Colon (tissue), 2 donors: ENCODE results near the gene CTNND2.
"Not testable (repeated sequence)": the region's sequence is repeated elsewhere in the genome, so short reads cannot be mapped to it uniquely, and the experiment has no call there.

Experiments
- FAIRE-seq: peaks from 2 replicates; lab custom pipeline; 2012; peaks lifted over from hg19 to GRCh38; lab: Jason Lieb, UNC
- donor health status: control.
- donor health status: control.

CTNND2 gene

DNA sequence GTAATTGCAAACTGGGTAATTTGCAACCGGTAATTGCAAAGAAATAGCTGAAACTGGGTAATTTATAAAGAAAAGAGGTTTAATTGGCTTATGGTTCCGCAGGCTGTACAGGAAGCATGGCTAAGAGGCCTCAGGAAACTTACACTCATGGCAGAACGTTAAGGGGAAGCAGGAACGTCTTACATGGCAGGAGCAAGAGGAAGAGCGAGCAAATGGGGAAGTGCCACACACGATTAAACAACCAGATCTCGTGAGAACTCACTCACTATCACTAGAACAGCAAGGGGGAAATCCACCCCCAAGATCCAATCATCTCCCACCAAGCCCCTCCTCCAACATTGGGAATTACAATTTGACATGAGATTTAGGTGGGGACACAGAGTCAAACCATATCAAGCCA is 590.6 kb downstream of the CTNND2 start:
- not testable (repeated sequence) for FAIRE-seq

DNA sequence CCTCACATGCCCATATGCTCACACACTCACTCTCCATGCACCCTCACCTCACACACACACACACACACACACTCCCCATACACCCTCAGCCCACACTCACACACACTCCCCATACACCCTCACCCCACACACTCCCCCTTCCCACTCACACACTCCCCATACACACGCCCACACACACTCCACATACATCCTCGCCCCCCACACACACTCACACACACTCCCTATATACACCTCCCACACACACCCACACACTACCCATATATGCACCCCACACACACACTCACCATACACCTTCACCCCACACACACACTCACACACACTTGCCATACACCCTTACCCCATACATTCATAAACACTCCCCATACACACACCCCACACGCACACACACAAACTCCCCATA is 592.5 kb downstream of the CTNND2 start:
- FAIRE-seq, result no peak

DNA sequence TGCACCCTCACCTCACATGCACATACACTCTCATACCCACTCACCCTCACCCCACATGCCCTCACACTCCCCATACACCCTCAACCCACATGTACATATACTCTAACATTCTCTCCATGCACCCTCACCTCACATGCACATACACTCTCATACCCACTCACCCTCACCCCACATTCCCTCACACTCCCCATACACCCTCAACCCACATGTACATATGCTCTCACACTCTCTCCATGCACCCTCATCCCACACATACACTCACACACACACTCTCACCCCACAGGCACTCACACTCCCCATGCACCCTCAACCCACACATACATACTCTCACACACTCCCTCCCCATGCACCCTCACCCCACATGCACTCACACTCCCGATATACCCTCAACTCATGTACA is 593.0 kb downstream of the CTNND2 start:
- FAIRE-seq, result no peak

DNA sequence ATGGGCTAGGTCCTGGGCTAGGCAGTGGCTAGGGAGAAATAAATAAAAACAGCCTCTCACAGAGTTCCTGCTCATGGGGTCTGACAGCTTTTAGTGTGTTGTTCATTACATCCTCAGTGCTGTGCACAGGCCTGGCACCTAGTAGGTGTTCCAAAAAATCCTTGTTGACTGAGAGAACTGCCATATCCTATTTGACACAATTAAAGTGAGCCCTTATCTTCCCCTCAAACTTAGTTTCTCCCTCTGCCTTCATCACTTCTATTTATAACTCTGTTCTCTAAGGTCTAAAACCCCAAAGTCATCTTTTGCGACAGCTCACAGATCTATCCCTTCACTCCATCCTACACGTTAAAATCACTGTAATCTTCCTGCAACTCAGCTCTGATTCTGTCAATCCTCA is 594.1 kb downstream of the CTNND2 start:
- FAIRE-seq, result no peak

DNA sequence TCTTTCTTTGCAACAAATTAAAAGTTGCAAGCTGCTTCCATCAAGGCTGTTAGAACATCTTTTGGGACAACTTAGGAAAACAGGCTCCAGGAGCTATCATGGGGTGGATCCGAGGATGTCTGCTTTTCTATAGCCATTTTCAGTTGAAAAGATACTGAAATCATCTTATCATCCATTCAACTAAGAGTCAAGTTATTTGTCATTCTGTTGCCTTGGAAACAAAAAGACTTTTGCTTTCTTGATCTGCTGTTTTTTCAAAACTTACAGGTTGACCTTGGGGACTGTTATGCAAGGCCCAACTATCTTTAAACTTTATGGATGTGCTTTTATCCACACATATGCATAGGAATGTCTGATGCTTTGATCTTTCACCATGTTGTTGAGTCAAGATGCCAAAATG is 597.9 kb downstream of the CTNND2 start:
- FAIRE-seq, result no peak

DNA sequence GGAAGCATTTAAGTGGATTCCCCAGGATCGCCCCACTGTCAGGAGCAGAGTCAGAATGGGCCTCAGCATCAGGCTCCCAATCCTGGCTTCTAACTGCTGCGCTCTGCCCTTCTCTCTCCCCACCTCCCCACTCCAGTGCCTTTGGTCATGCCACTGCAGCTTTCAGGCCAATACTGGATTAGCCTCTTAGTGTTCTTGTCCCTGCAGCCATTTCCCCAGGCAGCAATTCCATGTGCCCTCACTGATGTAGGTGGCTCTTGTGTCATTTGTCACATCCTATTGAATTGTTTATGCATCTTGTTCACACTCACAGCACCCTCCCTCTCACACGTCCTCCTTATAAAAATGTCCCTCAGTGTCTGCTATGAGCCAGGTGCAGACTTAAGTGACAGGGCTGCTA is 599.0 kb downstream of the CTNND2 start:
- no peak for FAIRE-seq

DNA sequence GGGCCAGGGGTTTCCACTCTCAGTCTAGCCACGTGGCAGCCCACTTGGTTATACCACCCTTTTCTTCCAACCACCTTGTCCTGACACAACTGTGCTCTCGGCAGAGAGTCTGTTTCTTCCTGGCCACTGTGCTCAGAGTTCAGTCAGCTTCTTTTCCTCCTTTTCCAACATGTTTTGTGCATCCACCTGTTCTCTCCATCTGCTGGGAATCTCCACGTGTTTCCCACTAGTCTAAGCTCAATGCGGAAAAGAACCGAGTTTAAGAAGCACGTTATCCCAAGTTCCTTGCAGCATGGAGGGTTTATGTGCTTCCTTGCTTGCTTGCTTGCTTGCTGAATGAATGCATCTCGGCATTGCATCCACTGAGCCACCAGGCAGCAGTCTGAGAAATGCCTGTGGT is 599.6 kb downstream of the CTNND2 start:
- FAIRE-seq, result no peak

DNA sequence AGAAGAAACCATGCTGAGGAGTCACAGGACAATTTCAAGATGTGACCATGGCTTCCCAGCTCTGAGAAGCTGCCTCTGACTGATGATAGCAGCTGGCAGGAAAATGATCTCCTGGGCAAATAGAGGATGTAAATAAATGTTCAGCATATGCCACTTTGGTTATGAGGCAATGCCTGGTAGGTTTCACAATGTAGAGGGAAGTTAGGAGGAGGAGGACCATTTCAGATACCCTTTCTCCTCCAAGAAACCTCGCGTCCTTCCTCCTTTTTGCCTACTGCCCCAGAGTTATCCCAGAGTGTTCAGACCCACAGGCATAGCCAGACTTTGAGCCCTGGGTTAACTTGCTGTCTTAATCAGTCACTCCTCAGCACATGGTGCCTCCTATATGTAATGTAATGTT is 601.6 kb downstream of the CTNND2 start:
- no peak for FAIRE-seq

DNA sequence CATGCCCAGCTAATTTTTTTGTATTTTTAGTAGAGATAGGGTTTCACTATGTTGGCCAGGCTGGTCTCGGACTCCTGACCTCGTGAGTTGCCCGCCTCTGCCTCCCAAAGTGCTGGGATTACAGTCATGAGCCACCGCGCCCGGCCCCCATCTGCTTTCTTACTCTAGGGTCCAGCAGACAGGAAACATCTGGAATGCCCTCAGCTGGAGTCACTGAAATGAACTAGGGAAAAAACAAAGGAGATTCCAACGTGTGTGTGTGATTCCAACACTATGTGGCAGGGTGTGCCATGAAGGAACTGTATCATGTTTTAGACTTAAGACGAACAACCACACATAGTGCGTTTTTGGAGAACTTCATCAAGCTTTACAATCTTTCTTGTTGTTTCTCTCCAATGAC is 603.1 kb downstream of the CTNND2 start:
- FAIRE-seq, result no peak

DNA sequence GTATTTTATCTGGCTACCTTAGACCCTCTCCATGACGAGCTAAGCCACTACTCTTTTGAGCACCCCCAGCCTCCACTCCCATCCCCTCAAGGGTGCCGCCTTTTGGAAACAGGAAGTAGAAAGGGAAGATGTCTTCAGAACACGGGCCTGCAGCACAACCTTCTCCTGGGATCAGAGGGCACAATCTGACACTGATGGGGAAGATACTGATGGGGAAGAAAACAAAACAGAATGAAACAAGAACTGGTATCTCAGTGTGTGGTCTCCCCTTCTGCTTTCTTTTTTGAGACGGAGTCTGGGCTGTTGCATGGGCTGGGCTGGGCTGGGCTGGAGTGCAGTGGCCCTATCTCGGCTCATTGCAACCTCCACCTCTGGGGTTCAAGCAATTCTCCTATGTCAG is 603.5 kb downstream of the CTNND2 start:
- no peak for FAIRE-seq

DNA sequence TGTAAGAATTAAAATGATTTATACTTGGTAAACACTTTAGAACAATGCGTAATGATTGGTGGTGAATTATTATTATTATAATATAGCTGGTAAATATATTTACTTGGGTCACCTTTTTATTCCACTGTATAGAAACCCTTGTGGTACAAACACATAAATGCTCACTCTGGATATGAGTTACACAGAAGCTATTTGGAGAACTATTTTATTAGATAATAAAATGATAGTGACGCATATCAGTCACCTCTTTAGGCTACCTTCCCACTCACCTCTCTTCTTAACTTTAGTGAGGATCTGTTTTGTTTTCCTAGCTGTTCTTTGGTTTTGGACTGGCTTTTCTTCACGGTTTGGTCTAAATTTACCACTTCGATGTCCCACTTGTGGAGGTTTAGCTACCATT is 605.4 kb downstream of the CTNND2 start:
- FAIRE-seq, result no peak

DNA sequence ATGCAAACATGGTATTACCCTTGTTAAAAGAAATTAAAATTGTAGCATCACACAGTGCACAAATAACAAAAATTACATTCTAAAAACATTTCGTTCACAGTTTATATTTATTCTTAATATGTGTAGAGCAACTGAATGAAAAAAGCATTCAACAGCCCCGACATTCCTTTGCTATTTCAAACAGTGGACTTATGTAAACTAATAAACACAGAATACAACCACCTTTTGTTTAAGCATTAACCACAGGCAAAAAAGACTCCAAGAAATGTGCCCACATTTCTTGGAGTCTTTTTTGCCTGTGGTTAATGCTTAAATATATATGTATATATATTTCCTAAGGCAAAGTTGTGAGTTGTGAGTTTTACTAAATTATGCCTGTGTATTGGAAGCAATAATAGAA is 610.7 kb downstream of the CTNND2 start:
- no peak for FAIRE-seq

DNA sequence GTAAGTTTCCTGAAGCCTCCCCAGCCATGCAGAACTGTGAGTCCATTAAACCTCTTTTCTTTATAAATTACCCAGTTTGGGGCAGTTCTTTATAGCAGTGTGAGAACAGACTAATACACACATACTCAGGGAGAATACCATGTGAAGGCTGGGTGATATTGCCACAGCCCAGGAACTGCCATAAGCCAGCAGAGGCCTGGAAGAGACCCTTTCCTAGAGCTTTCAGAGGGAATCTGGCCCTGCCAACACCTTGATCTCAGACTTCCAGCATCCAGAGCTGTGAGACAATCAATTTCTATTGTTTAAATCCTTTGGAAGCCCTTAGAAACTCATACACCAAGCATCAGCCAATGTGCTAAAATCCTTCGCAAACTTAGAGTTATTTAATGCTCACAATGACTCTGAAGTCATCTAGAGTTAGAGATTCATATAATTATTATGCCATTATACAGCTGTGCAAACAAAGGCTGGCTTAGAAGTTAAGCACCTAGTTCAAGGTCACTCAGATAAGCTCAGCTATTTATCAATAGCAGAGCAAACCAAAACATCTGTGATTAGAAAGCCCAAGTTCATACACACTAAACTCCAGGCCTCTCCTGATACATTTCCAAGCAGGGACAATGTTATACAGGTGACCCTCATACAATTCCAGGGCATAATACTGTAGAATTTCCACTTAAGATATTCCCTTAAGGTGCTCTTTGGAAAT is 611.4 kb downstream of the CTNND2 start:
- no peak for FAIRE-seq

DNA sequence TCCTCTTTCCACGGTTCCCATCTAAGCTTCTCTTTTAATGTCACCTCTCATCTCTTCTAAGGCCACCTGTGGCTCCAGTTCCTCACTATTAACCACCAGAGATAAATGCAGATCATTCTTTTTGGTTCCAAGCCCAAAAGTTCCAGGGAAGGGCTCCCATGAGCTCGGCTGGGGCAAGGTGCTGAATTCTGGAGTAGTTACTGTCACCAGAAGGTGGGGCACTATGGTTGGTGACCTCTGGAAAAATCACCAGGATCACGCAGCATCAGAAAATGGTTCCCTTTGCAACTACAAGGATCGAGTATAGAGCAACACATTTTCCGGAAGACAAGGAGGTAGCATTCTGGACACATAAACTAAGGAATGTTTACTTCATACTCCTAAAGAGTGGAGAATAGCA is 614.5 kb downstream of the CTNND2 start:
- FAIRE-seq, result no peak

DNA sequence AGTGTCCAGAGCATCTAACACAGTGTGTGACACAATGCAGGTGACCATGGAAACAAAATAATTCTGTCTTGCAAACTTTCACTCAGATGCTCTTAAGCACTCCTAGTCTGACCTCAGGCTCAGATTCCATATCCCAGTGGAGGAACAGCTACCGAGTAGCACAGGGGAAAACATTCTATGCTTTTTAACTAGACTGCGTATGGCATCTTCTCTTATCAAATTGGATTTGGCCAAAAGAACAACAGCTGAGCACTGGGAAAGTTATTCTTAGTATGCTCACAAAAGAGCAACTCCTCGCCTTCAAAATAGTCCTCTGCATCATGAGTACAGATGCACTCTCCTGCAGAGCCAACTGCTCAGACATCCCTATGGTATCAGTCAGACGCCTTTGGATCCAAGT is 615.0 kb downstream of the CTNND2 start:
- FAIRE-seq, result no peak

DNA sequence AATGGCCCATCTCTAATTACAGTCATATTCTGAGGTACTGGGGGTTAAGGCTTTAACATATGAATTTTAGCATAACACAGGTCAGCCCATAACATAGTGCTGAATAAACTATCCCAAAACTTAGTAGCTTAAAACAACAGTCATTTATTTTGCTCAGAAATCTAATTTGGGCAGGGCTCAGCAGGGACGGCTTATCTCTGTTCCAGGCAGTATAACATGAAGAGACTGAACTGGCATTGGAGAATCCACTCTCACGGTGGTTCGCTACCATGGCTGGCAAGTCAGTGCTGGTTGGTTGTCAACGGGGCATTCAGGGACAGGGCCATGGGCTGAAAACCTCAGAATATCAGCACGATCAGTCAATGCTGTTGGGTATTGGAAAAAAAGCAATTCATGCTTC is 622.4 kb downstream of the CTNND2 start:
- no peak for FAIRE-seq

DNA sequence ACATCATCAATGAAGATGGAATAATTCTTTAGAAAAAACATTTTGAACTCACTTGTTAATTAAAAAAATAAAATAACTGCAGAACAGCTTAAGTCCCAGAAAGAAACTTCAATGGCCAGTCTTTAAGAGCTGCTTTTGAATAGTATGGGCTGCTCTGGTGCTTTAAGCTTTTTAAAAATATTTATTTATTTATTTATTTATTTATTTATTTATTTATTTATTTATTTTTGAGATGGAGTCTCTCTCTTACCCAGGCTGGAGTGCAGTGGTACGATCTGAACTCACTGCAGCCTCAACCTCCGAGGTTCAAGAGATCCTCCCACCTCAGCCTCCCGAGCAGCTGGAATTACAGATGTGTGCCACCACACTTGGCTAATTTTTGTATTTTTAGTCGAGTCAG is 626.9 kb downstream of the CTNND2 start:
- FAIRE-seq, result no peak

DNA sequence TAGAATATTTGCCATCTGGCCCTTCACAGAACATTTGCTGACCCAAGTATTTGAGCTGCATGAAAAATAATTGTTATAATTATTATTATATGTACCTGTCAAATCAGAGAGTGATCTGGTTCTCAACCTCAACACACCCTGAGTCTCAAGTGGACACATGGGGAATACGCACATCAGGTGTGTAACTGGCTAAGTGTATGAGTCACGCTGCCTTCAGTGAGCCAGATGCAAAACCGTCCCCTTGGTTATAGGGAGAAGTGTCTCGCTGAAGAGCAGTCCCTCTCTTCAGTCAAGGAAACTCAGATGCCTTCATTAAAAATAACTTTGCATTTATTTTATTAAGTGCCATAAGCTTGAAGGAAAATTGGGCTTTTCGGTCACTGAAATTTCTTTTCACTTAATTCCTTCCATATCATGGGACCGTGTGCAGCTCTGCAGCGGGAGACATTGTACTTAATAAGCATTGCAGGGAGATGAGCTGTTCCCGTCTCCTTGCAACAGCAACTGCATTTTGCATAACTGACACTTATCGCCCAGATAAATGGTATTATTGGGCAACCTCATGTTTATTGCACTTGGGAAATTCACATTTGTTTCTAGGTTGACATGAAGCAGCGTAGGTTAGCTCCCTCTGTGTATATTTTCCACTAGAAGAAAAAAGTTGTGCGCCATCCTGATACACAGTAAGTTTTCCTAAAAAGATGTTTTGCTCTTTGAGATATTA is 630.9 kb downstream of the CTNND2 start:
- no peak for FAIRE-seq

DNA sequence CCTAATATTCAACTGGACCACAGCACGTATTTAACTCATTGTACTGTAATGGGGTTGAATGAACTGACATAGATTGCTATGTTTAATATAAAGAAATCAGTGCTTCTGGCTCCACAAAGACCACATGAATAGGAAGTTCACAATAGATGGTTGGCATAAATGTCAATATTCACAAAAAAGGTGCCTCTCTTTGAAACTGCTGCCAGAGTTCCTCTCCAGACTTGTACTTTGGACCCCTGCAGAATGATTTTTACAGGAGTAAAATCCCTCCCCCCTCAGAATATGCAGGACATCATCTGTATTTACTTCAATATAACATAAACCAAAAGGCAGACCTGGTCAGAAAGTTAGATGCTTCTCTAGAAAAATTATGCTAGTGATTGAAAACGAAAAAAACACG is 634.7 kb downstream of the CTNND2 start:
- FAIRE-seq, result no peak

DNA sequence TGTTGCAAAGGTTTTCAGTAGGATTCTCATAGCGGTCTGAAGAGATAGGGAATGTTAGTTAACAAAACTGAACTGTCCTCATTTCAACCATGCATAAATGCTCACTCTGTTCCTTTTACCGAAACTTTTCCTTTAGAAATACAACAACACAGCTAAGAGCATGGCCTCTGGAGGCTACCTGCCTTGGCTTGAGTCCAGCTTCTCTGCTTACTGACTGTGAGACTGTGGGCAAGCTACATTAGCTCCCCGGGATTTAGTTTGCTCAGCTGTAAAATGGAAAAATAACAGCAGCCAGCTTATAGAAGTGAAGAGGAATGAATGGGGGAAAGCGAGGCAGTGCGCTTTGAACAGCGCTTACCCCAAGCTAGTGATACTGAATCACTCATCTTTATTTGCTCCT is 635.4 kb downstream of the CTNND2 start:
- no peak for FAIRE-seq

DNA sequence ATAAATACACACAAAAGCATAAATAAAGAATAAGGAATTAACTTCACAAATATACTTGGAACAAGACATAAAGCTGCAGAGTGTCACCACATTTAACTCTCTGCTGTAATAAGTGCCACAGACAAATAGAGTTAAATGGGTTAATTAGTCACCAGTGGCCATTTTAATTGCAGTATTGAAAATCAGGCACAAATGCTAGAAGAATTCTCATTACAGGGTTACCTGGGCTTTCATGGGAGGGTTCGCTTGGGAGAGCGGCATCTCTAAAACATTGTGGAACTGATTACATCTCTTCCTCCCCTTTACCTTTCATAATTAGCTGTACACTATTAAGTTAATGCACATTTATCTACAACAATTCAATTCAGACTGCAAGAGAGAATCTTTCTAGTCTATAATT is 637.9 kb downstream of the CTNND2 start:
- no peak for FAIRE-seq

DNA sequence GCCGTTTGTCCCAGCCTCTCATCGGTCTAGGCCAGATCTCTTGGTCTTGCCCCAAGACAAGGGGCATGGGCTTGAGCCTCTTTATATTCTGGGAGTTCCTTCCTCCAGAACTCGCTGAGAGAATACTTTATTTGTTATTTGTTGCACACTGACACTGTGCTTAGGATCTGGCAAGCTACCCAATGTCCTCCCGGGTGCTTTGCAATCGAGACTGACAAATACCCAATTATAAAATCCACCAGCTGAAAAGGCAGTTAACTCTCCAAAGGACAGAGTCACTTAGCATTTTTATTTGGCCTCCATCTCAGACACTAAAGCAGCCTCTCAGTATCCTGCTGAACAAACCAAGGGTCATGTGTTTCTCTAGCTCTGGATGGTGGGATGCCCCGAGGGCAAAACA is 643.0 kb downstream of the CTNND2 start:
- FAIRE-seq, result no peak

DNA sequence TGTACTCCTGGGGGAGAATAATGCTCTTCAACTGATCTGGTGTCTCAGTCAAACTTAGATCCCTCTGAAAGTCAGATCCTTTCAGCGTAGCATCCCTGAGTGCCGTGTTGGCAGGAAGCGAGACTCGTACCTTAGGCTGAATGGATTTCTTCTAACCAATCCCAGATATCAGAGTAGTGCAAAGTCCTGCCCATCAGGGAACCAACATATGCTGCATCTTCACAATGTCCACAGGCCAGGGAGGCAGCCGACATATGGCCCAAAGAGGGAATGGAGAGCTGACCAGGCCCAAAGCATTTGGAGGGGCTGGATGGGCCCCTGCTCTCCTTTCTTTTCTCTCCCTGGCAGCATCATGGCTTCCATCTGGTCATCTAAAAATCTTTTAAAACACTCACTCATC is 646.2 kb downstream of the CTNND2 start:
- no peak for FAIRE-seq

DNA sequence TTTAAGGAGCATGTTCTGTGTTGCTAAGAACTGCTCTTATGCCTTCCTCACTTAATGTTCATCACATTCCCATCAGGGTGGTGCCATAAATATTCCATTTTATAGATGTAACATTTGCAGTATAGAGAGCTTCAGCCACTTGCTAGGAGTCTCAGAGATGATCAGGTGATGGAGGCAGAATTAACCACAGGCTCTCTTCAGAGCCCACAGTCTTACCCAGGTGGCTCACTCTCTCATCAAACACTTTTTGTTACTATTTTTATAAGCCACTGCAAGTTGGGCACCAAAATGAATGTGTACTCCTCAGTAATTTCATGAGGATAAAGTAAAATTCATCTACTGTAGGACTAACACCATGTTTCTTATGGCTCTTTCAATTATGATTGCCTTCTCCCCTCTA is 651.7 kb downstream of the CTNND2 start:
- no peak for FAIRE-seq
